Fibroblast of villous mesenchyme (primary cell): ENCODE data around the gene TRAPPC4. TPM values are rescaled to one million over a fixed set of nuclear protein-coding genes. Genes with fewer than 3 reads are reported as not detected.
"Not testable (repeated sequence)": the region's sequence is repeated elsewhere in the genome, so short reads cannot be mapped to it uniquely, and the experiment has no call there.

ENCODE experiments used
- DNase-seq: peaks from one replicate; pipeline ENCODE4 v3.0.0-alpha.2; 2010; ENCODE audit warnings: low read depth
- H3K4me3 ChIP-seq: 2 replicates; pipeline ENCODE4 v1.5.1; 2011; ENCODE audit warnings: low read depth, mild to moderate bottlenecking, low read length
- CTCF ChIP-seq: IDR thresholded peaks from 2 replicates; pipeline ENCODE4 v1.5.1; 2012; ENCODE audit warnings: low read depth, mild to moderate bottlenecking, low read length; ENCODE audit not compliant: insufficient read depth
- total RNA-seq: library from RNA; depleted of rRNA; stranded (reverse); fragments of >200 nt; gene quantifications from 2 replicates; pipeline ENCODE4 v1.2.3, GENCODE V29; 2012

The TRAPPC4 gene
- total RNA-seq, 1 donor: 94.6 TPM

GRCh38 chr11:119051440-119052162, 33.0 kb downstream of the TRAPPC4 start:
- no peak for DNase-seq
- no peak overlapping the region for H3K4me3 ChIP-seq
- TF ChIP-seq CTCF: no peak

- no peak for TF ChIP-seq CTCF
- DNase-seq: no peak
- no peak overlapping the region for H3K4me3 ChIP-seq
Observed at GRCh38 chr11:119052163-119052814, 33.7 kb downstream of the TRAPPC4 start.

- DNase-seq: no peak
- no peak for TF ChIP-seq CTCF
- H3K4me3 ChIP-seq: no peak overlapping the region
Observed at GRCh38 chr11:119054418-119054817, 35.9 kb downstream of the TRAPPC4 start.

GRCh38 chr11:119055901-119056300, 37.3 kb downstream of the TRAPPC4 start:
- peak overlapping the region; percentile 84 for H3K4me3 ChIP-seq
- no peak for TF ChIP-seq CTCF
- peak; percentile 8 for DNase-seq

GRCh38 chr11:119056421-119056999, 37.9 kb downstream of the TRAPPC4 start:
- DNase-seq: no peak
- no peak for TF ChIP-seq CTCF
- H3K4me3 ChIP-seq: peak overlapping the region; percentile 84

- TF ChIP-seq CTCF: peak; percentile 29
- DNase-seq: peak; percentile 97
- H3K4me3 ChIP-seq: peak within 1 kb of the TSS; percentile 84
Observed at GRCh38 chr11:119057000-119057769, 38.6 kb downstream of the TRAPPC4 start, which contains the start of gene HYOU1. TSS of gene HYOU1 (minus strand) at chr11:119057205. CDS start at chr11:119056160, 1,045 bp downstream.

GRCh38 chr11:119059128-119059527, 40.6 kb downstream of the TRAPPC4 start:
- DNase-seq, H3K4me3 ChIP-seq: not testable (repeated sequence)
